Inferior parietal cortex (tissue), 1 donor: ENCODE measurements around the gene HSD11B2.
"Not testable (repeated sequence)": the region's sequence is repeated elsewhere in the genome, so short reads cannot be mapped to it uniquely, and the experiment has no call there.

Experiments
- DNase-seq: peaks from one replicate; pipeline ENCODE4 v3.0.0-alpha.2; 2016; ENCODE audit errors: extremely low spot score

HSD11B2 gene

DNA sequence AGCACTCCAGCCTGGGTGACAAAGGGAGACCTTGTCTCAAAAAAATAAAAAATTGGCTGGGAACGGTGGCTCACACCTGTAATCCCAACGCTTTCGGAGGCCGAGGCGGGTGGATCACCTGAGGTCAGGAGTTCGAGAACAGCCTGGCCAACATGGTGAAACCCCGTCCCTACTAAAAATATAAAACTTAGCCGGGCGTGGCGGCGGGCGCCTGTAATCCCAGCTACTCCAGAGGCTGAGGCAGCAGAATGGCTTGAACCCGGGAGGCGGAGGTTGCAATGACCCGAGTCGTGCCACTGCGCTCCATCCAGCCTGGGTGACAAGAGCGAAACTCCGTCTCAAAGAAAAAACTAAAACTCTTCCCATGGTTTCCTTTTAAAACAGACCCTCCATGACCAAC is 15.5 kb upstream of the HSD11B2 start:
- not testable (repeated sequence) for DNase-seq

DNA sequence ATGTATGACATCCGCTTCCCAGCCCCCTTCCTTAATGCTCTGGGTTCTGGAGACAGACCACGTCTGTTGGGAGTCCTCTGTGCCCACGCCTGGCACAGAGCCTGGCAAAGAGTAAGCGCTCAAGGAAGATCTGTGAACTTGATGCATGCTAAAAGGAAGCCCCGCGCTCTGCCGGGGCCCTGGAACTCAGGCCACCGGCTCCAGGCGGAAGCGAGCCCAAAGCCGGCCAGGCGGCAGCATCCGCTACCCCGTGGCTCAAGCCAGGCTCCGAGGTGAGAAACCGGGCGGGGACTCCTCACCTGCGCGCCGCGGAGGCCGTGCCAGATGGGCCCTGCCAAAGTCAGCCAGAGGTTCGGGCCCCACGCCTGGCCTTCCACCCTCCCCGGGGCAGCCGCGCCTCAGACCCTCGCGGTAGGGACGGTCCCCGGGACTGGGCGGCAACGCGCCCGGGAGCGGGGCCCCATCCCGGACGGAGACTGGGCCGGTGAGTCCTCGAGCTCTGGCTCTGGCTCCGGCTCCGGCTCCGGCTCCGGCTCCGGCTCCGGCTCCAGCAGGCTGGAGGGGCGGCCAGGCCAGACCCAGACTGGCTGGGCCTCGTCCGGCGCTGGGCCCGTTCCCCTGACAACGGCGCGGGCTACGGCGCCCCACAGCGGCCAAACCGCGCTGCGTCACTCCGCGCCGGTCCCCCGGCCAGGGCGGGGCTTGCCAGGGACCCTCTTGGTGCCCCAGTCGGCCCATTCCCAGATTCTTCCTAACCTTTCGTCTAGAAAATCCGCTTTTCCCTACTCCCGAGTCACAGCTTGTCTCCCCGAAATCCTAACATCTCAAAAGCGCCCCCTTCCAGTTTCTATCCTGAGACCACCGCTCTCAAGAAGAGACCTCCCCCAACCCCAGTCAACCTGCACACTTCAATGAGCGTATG is 14.8 kb upstream of the HSD11B2 start, which contains the start of gene ZDHHC1:
ZDHHC1 (minus strand) TSS at position 606 of the 922 bp plus-strand sequence. CDS start 8,702 bp downstream, outside the sequence.
- peak; percentile 67 for DNase-seq

DNA sequence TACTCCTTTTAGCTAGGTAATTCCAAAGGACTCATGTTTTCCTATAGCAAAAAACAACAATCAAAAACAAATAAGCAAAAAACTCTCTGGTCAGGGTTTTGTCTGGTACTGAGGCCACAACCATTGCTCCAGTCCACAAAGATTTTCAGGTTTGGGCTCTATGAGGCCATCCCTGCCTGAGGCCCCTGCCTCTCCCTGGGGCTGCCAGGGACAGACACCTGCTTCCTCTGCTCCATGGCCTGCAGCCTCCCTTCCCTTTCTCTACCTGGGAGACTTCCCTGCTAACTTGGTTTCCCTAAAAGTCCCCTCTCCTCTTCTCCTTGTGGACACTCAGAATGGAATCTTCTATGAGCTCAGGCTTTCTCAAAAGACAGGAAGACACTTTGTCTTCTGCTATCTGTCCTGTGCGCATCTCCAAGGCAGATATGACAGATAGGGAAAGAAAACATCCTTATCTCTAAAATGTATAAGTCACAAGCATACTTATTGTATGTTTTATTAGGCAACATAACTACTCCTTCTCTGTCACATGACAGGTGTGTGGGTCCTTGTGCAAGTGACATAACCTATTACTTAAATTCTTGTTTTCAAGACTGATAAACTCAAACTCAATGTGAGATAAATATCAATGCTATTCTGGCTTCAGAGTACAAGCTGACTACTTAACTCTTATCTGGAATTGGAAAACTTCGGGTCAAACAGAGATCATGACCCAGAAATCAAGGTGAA is 13.4 kb upstream of the HSD11B2 start:
- no peak for DNase-seq

DNA sequence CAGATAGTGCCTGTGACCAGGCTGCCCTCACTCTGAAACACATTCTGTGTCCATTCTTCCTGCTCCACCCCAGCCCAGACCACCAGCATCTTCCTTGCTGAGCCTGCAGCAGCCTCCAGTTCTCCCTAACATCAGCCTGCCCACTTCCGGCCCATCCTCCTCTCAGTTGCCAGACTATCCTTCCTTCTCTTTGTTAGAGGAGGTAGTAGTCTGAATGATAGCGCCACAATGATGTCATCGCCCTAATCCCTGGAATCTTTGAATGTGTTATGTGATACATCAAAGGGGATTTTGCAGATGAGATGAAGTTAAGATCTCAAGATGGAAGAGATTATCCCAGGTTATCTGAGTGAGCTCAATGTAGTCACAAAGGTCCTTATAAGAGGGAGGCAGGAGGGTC is 11.4 kb upstream of the HSD11B2 start:
- no peak for DNase-seq

- DNase-seq = no peak
These were observed 11.0 kb upstream of the HSD11B2 start for GRCh38 chr16:67419931-67420330.

DNA sequence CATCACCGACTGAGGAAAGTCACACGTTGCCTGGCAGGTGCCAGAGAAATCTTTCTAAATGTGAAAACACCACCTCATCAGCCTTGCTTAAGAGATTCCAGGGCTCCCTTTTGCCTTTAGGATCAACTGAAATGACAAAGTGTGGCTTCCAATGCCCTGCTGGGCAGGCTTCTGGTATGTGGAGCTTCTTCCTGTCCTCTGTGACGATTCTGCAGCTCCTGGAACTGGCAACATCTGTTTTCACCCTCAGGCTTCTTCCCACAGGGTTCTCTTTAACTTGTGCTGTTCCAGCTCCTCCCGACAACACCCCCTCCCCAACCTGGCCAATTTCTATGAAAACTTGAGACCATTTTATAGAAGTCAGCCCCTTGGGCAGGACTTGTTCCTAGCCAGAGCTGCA is 9.9 kb upstream of the HSD11B2 start:
- DNase-seq = no peak

- no peak for DNase-seq
These were observed 7.9 kb upstream of the HSD11B2 start for GRCh38 chr16:67423015-67423414.

- peak; percentile 48 for DNase-seq
These were observed 7.2 kb upstream of the HSD11B2 start for GRCh38 chr16:67423611-67424260.

- DNase-seq = no peak
These were observed 6.7 kb upstream of the HSD11B2 start for GRCh38 chr16:67424261-67424615.

GRCh38 chr16:67425061-67425460 is 5.9 kb upstream of the HSD11B2 start:
- DNase-seq = no peak

DNA sequence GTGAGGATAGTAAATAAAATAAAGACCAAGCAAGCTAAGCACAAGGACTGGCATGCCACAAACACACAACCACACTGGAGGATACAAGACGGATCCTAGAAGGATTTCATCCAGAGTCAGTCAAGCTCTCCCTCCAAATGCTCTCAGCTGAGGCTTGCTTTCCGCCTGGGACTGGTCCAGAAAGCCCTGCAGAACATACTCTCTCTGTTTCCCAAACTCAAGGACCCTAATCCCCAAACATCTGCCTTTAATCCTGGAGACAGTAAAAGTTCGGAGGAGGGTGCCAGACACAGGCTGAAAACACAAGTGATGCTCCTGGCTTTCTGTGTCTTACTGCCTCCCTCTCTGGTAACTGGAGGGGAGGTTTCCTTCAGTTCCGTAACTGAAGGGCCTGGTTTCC is 5.3 kb upstream of the HSD11B2 start:
- no peak for DNase-seq

DNA sequence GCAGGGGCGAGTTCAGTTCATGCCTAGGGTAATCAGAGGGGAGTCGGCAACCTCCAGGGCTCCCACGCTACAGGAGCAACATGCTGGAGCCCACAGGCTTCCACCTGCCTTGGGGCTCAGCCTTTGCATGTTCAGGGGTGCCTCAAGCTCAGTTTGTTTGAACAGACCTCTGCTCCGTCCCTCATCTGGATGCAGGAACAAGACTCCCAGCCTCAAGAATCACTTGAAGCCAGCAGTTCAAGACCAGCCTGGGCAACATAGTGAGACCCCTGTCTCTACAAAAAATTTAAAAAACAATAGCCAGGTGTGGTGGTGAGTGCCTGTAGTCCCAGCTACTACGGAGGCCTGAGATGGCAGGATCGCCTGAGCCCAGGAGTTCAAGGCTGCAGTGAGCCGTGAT is 4.9 kb upstream of the HSD11B2 start:
- no peak for DNase-seq

DNA sequence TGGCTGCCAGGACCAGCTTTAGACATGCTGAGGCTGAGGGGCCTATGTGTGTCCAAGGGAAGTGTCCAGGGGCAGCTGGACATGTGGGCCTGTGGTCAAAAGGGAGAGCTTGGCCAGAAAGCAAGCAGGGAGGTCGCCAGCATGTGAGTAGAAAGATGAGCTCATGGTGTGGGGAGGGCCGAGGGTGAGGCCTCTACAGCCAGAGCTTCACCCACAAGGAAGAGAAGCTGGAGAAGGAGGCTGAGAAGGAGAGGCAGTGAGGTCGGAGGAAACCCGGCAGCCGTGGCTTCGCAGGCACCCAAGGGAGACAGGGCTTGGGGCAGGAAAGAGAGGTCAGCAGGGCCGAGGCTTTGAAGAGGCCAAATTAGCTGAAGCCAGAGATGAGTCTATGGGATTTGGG is 4.0 kb upstream of the HSD11B2 start:
- no peak for DNase-seq

DNA sequence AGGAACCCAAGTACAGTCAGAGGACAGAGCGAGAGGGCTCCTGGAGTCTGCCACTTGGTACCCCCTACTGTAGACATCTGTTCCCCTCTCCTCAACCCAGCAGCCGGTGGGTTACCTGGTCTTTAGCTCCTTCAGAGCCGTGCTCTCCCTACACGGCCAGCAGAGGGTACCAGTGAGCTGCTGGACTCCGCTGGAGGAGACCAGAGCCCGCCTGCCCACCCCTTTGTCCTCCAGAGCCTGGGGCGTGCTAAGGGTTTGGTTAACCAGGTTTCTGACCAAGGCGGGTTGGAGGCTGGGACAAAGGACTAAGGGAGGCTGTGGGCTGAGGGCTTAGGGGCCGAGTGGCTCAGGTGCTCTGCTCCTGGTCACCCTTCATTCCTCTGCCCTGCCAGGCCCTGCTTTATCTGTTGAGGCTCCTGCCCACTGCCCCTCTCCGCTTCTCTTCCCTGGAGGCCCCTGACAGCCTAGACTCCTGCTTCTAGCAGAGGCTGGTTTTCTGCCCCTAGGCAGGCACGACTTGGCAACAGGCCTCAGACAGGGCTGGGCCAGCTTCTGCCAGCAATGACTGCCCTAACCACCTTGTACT is 2.7 kb upstream of the HSD11B2 start:
- DNase-seq = peak; percentile 47

- no peak for DNase-seq
These were observed 1.7 kb upstream of the HSD11B2 start for GRCh38 chr16:67429053-67429798.

DNA sequence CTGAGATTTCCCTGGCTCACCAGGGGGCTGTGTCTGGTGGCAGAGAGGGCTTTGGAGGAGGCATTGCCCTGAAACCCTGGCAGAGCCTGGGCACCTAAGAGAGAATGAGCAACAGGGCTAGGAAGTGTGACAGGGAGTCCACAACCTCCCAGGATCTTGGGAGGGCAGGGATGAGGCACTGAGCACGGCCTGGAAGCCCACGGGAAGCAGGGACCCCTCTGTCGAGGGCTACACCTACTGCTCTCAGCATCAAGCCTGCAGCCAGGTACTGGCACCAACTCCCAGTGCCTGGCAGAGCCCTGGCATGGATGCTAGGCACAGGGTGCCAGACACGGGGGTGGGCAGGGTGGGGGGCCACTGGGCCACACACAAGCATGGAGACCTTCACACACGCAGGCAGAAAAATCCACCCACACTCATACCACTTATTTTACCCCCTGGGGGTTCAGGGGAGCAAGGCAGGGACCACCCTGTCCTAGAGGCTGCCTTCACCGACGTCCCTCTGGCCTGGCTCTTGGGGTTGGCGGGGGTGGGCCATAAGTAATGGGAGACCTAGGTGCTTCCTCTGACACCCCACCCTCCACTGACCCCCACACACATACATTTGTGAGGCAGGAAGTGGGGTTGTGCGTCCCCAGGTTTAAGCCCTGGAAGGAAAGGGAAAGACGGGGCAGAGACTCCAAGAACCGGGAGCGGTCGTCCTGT is 970 bp upstream of the HSD11B2 start:
- no peak for DNase-seq

DNA sequence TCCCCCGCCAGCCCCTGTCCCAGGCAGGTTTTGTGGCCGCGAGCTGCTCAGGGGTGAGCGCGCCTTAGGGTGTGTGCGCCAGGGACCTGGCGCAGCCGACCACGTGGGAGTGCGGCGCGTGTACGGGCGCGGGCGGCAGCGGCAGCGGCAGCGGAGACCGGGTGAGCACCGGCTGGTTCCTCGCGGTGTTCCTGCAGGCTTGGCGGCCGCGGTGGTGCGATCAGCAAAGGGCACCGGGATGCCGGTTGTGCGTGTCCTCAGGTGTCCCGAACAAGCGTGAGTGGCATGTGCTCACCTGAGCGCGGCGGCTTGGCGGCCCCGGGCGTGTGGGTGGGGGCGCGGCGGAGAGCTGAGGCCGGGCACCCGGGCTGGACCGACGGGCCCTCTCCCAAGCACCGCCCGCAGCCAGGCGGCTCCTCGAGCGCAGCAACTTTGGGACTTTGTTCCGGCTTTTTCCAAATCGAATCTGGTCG is 381 bp upstream of the HSD11B2 start:
- DNase-seq = no peak

GRCh38 chr16:67431775-67432505 is 1.0 kb downstream of the HSD11B2 start:
- no peak for DNase-seq

- no peak for DNase-seq
These were observed 1.6 kb downstream of the HSD11B2 start for GRCh38 chr16:67432506-67432890.
